Stimulated activated CD4-positive, alpha-beta T cell treated with anti-CD3 and anti-CD28 coated beads, Interleukin-12 subunit alpha, Interleukin-12 subunit beta, amount 100 ng/mL, for 4 hours (primary cell): ENCODE data around the gene OR52I1.

Experiments used
- DNase-seq: peaks from one replicate; pipeline ENCODE4 v3.0.0-alpha.2; 2020

OR52I1 gene

GRCh38 chr11:4615856-4616444 lies 22.1 kb downstream of the OR52I1 start:
- DNase-seq: no peak

GRCh38 chr11:4619514-4619913 lies 25.7 kb downstream of the OR52I1 start:
- DNase-seq: no peak

DNA sequence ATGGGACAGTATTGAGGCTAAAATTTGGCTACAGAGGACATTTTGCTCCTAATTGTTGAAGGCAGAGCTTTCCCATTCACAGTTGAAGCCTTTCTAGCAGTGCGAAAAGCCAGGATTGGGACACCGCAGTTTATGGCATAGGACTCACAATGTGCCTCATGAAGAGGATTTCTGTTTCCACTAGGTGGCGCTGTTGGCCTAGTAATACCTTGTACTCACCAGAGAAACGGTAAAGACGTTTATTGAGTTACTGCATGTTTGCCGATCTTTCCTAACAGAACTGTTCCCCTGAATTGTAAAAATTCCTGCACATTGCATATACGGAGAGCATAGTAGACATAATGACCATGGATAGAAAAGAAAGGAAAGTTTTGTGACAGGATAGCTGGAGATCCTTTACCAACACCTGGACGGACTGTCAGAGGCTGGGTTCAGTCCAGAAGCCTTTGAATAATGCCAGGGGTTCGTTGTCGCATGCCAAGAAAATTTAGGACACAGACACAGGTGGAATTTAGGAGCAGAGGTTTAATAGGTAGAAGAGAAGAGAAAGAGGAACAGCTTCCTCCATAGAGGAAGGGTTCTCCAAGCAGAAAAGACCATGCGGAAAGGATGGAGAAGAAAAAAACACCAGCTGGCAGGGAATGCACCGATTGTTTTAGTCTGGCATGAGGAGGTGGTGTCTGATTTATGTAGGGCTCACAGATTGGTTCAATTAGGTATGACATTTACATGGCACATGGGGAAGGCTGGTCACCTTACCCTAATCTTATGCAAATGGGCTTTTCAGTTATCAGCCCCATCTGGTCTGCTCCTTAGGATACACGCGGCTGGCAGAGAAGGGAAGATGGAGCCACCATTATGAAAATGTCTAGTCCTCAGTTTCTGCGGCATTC lies 32.6 kb downstream of the OR52I1 start:
- DNase-seq: no peak

DNA sequence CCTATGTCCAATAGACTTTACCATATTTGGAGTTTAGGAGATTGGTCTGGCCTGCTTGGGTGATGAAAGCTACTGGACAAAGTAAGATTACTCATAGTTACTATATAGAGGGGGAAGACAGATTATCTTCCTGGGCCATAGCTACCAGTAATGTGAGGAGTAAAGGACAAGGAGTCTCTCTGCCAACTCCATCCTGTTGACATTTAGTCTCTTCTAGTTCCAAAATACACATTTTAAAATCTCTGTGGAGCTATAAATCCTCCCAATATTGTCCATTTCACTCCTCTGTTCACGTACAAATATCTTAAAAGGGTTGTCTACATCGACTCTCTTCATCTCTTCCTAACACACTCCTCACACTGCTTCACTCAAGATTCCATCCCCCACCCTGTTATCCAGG lies 42.3 kb downstream of the OR52I1 start:
- DNase-seq: no peak

- DNase-seq: peak; percentile 60
These were observed 43.3 kb downstream of the OR52I1 start, which contains the start of gene OR51D1 for GRCh38 chr11:4636962-4637661. Gene OR51D1 (plus strand): TSS chr11:4637477. CDS start chr11:4639791, 2,314 bp downstream.

GRCh38 chr11:4637662-4638047 lies 43.8 kb downstream of the OR52I1 start:
- no peak for DNase-seq

GRCh38 chr11:4639931-4640330 lies 46.1 kb downstream of the OR52I1 start:
- DNase-seq: no peak

- DNase-seq: no peak
These were observed 47.7 kb downstream of the OR52I1 start for GRCh38 chr11:4641501-4641900.

DNA sequence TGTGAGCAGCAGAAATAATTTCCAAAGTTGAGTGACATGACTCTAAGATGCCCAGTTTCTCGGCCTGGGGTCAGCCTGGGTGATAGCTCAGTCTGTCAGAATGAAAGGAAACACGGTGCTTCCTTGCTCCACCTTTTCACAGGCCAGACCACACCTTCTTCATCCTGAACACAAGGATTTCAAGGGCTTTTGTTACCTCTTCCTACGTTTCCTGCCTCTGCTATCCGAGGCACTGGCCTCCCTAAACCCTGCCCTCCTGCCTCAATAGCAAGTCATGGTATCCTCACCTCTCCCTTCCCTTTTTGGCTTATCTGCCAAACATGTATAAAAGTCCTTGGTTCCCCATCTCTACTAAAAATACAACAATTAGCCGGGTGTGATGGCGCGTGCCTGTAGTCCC lies 48.2 kb downstream of the OR52I1 start:
- DNase-seq: no peak

DNA sequence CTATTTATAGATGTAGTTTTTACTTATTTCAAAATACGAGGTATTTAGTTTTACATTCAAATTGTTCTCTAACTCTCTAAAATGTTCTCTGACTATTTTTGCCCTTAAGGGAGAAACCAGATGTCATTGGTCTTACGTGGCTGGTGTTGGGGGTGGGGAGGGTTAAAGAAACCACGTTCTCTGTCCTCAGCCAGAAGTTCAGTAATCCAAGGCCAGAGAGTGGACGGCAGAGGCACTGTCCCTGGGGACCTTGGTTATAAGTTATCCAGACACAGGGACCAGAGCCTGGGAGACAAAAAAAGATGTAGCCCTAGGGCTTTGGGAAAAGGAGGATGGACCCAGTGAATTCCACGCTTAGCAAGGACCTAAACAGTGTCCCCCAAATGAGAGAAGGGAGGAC lies 49.2 kb downstream of the OR52I1 start:
- no peak for DNase-seq

GRCh38 chr11:4643682-4644081 lies 49.8 kb downstream of the OR52I1 start, which contains the start of gene OR51E1:
Gene OR51E1 (plus strand): TSS chr11:4643982. CDS start chr11:4652527, 8,545 bp downstream.
- DNase-seq: no peak

- DNase-seq: no peak
These were observed 50.4 kb downstream of the OR52I1 start for GRCh38 chr11:4644233-4644632.
